Testis (tissue), 5 donors: ENCODE data around the gene LRRC17. TPM values are rescaled to one million over a fixed set of nuclear protein-coding genes. Genes with fewer than 3 reads are reported as not detected.

ENCODE experiments used
- DNase-seq: peaks from one replicate; pipeline ENCODE4 v3.0.0-alpha.2; 2019
- H3K27ac ChIP-seq, 2 donors: fragments of 200-600 bp; sonication (generic); one replicate each; pipeline ENCODE4 v1.5.1; 2019
- H3K27me3 ChIP-seq: fragments of 200-600 bp; sonication (generic); one replicate; pipeline ENCODE4 v1.5.1; 2019
- H3K36me3 ChIP-seq: fragments of 200-600 bp; sonication (generic); one replicate; pipeline ENCODE4 v1.5.1; 2017; ENCODE audit warnings: low read depth; ENCODE audit errors: missing control alignments
- H3K4me1 ChIP-seq: fragments of 200-600 bp; sonication (generic); one replicate; pipeline ENCODE4 v1.5.1; 2019
- H3K4me3 ChIP-seq, 2 donors: fragments of 200-600 bp; sonication (generic); one replicate each; pipeline ENCODE4 v1.5.1; 2017 to 2019
- H3K9me3 ChIP-seq: fragments of 200-600 bp; sonication (generic); one replicate; pipeline ENCODE4 v1.5.1; 2017
- POLR2A ChIP-seq: fragments of 450-650 bp; IDR thresholded peaks from one replicate; pipeline ENCODE4 v1.6.1; 2017; ENCODE audit warnings: antibody characterized with exemption, mild to moderate bottlenecking, moderate library complexity
- WGBS, 2 donors: methylation state at CpG; one replicate each; pipeline ENCODE4 v1.1.5; 2018; 5-methylcytosine and 5-hydroxymethylcytosine counted together
- intact Hi-C: fragments of 100-400 bp; cut with DNase I; formaldehyde crosslinking; loops from one replicate; pipeline ENCODE4 v1.15.1; 2023; ENCODE audit warnings: low total_unique reads
- long read RNA-seq, 2 donors: transcript quantifications; one replicate each; lab custom pipeline, GENCODE V29; 2026
- polyA plus RNA-seq: library from polyadenylated mRNA; stranded (reverse); fragments of 350-450 nt; fragmentation: Illumina TruSeq; extraction: RNeasy Lipid Tissue Mini Kit (QIAGEN cat#74804); gene quantifications from one replicate; pipeline ENCODE4 v1.2.3, GENCODE V29; 2014; ENCODE audit warnings: low read depth, low replicate concordance; ENCODE audit not compliant: insufficient read depth
- total RNA-seq, 2 donors: library from RNA; depleted of rRNA; stranded (reverse); fragments of >200 nt; gene quantifications; one replicate each; pipeline ENCODE4 v1.2.3, GENCODE V29; 2016
- TF ChIP-seq, protein P1 (sequence below), 3 experiments: fragments of 450-650 bp in 2 of 3; fragments of 200-600 bp in 1 of 3; sonication (generic) in 1 of 3; IDR thresholded peaks; one replicate each; pipeline ENCODE4 v1.5.1; 2016 to 2019; ENCODE audit warnings: antibody characterized with exemption in 3 of 3, mild to moderate bottlenecking in 2 of 3, moderate library complexity in 1 of 3

Gene LRRC17, protein sequence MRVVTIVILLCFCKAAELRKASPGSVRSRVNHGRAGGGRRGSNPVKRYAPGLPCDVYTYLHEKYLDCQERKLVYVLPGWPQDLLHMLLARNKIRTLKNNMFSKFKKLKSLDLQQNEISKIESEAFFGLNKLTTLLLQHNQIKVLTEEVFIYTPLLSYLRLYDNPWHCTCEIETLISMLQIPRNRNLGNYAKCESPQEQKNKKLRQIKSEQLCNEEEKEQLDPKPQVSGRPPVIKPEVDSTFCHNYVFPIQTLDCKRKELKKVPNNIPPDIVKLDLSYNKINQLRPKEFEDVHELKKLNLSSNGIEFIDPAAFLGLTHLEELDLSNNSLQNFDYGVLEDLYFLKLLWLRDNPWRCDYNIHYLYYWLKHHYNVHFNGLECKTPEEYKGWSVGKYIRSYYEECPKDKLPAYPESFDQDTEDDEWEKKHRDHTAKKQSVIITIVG
- total RNA-seq: 1 to 10 TPM; 5.8 to 9.7 TPM
- 8.2 TPM for polyA plus RNA-seq
- long read RNA-seq, donor 1, transcript LRRC17-202 (4 exons, 1,963 nt): major isoform, 30 of 116 reads
- long read RNA-seq, donor 1, partial matches to known transcripts: 82 of 116 reads
- long read RNA-seq, donor 1, other reads (novel, unspliced or antisense): 0 of 116 reads
- long read RNA-seq, donor 2, transcript LRRC17-202 (4 exons, 1,963 nt): major isoform, 8 of 31 reads
- long read RNA-seq, donor 2, partial matches to known transcripts: 20 of 31 reads
- long read RNA-seq, donor 2, other reads (novel, unspliced or antisense): 0 of 31 reads

DNA sequence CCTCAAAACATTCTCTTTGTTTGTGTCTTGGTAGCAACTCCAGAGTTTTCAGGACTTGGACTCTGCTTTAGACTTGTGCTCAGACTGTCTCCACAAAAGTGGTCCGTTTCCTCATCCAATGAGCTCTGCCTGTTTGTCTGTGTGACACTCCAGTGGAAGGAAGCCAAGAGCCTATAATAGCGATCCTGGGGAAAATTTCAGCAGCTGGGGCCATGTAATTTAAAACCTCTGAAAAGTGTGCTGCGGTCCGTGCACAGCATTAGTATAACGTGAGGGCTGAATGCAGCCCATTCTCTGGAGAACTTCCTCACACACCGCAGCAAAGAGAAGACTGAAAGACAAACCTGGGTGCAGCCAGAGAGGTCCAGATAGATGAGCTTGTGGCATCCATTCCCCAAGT lies at the start of gene LRRC17:
TSS of gene LRRC17 (plus strand) at position 259 of the 400 bp plus-strand sequence. CDS start 20,914 bp downstream, outside the sequence.
- H3K4me1 ChIP-seq: no peaks in the 10 kb centered on the region
- H3K36me3 ChIP-seq: no peaks in the 10 kb centered on the region

DNA sequence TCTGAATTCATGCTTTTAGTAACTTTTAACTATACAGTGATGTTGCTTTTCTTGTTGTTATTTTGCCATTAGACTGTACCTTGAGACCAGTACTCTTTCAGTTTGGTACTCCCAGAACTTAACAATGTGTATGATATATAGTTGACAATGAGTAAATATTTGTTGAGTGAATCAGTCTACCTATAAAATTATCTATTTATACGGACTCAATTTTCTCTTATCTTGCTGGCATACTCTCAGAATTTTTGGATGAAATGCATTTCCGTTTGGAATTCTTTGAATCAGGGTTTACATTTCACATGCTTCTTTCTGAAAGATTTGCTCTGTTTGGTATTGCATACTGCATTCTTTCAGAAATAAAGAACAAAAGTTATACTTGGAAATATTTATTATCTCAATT lies 47.8 kb upstream of the LRRC17 start:
- Histone ChIP-seq H3K4me1 (peaks cover 7% of the 10 kb centered on the region), H3K36me3 (no peaks in the 10 kb centered on the region)
- 65 to 68% methylated on average over 2 of the region's 2 CpGs for WGBS, 2 donors

More for the DNA sequence above, at the start of gene LRRC17:
- intact Hi-C loops: no loop called here
- DNase-seq: peak; percentile 35
- H3K27ac ChIP-seq: peak within 1 kb of the TSS; percentile 42 to 59
- WGBS, 2 donors: 36 to 39% methylated on average over 6 of the region's 6 CpGs
- H3K27me3 ChIP-seq: no peaks in the 10 kb centered on the region
- H3K4me3 ChIP-seq: peak within 1 kb of the TSS in 1 of 2 donors; percentile 15
- no peaks in the 10 kb centered on the region for H3K9me3 ChIP-seq
- TF ChIP-seq POLR2A: no peak
- TF ChIP-seq, protein P1, sequence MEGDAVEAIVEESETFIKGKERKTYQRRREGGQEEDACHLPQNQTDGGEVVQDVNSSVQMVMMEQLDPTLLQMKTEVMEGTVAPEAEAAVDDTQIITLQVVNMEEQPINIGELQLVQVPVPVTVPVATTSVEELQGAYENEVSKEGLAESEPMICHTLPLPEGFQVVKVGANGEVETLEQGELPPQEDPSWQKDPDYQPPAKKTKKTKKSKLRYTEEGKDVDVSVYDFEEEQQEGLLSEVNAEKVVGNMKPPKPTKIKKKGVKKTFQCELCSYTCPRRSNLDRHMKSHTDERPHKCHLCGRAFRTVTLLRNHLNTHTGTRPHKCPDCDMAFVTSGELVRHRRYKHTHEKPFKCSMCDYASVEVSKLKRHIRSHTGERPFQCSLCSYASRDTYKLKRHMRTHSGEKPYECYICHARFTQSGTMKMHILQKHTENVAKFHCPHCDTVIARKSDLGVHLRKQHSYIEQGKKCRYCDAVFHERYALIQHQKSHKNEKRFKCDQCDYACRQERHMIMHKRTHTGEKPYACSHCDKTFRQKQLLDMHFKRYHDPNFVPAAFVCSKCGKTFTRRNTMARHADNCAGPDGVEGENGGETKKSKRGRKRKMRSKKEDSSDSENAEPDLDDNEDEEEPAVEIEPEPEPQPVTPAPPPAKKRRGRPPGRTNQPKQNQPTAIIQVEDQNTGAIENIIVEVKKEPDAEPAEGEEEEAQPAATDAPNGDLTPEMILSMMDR (IDR thresholded peaks at IDR 0.05): no peak

DNA sequence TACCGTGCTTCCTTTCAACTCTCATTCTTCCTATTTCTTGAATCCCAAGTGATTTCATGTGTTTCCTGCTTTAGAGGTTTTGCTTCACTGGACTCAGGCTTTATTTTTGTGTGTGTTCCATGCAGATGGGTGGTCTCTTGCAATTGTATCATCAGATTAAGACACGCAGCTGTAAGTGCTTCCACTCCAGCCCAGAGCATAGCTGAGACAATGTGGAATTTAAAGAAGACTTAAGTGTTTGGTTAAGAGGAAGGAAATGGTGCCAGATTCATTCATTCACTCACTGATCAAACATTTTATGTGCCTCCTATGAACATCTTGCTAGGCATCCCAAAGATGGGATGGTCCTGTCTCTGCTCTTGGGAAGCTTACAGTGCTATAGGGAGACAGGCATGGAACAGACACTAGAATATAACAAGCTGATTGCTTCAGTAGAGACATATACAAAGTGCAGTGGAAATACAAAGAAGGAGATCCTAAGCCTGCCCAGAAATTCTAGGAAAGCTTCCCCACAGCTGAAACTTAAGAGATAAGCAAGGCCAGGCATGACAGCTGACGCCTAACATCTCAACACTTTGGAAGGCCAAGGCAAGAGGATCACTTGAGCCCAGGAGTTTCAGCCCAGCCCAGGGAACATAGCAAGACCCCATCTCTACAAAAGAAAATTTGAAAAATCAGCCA lies 46.1 kb upstream of the LRRC17 start:
- TF ChIP-seq, protein P1 (IDR thresholded peaks at IDR 0.05): no peak

More for the DNA sequence above, 47.8 kb upstream of the LRRC17 start:
- Histone ChIP-seq H3K9me3 (no peaks in the 10 kb centered on the region), H3K4me3 (no peak overlapping the region), H3K27ac (no peak overlapping the region), H3K27me3 (no peaks in the 10 kb centered on the region)
- DNase-seq: no peak
- TF ChIP-seq, protein P1 (IDR thresholded peaks at IDR 0.05): no peak
- TF ChIP-seq POLR2A: no peak
- intact Hi-C loops: no loop called here

DNA sequence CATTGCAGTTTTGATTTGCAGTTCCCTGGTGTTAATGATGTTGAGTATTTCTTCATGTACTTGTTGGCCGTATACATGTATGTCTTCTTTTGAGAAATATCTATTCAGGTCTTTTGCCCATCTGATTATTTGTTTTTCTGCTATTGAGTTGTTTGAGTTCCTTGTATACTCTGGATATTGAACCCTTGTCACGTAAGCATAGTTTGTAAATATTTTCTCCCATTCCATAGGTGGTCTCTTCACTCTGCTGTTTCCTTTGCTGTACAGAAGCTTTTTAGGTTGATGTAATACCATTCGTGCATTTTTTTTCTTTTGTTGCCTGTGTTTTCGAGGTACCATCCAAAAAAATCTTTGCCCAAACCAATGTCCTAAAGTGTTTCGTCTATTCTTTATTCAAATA lies 43.6 kb upstream of the LRRC17 start:
- Histone ChIP-seq H3K36me3 (no peaks in the 10 kb centered on the region), H3K4me1 (no peaks in the 10 kb centered on the region), H3K9me3 (no peaks in the 10 kb centered on the region), H3K27me3 (no peaks in the 10 kb centered on the region), H3K27ac (no peak overlapping the region), H3K4me3 (no peak overlapping the region)
- TF ChIP-seq, protein P1 (IDR thresholded peaks at IDR 0.05): no peak
- TF ChIP-seq POLR2A: no peak
- 78 to 90% methylated on average over 5 of the region's 5 CpGs for WGBS, 2 donors
- DNase-seq: no peak
- intact Hi-C loops: no loop called here

More for the DNA sequence above, 46.1 kb upstream of the LRRC17 start:
- Histone ChIP-seq H3K9me3 (no peaks in the 10 kb centered on the region), H3K4me3 (no peak overlapping the region), H3K4me1 (no peaks in the 10 kb centered on the region), H3K27ac (no peak overlapping the region), H3K27me3 (no peaks in the 10 kb centered on the region), H3K36me3 (no peaks in the 10 kb centered on the region)
- 75 to 77% methylated on average over 3 of the region's 3 CpGs for WGBS, 2 donors
- DNase-seq: no peak
- intact Hi-C loops: no loop called here
